ENCODE results near the gene NPY5R. TPM values are rescaled to one million over a fixed set of nuclear protein-coding genes. Genes with fewer than 3 reads are reported as not detected.

NPY5R gene
- polyA plus RNA-seq, 1 donor (not counting 4 experiments of a cell fraction or from before 2014, with no cell fraction given) = not detected

DNA sequence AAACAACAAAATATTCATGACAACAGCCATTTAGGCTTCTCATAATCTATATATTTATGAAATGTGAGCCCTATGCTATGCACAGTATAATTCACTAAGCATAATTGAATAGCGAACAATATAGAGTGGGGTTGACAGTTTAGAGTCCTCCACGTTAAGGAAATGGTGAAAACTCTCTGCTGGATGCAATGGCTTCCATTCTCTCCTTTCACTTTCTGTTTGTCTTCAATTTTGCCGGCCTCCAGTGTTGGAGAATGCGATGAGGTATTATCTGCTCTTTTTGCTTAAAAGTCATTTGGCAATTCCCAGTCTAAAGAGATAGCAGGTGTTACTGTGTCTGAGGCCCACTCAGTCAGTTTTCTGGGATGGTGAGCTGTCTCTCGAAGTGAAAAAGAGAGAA lies 52.1 kb downstream of the NPY5R start:
- H3K27ac ChIP-seq (ENCODE audit: control insufficient read depth, insufficient read depth, low read length) = no peak overlapping the region
- no peaks in the 10 kb centered on the region for H3K79me2 ChIP-seq (ENCODE audit: control insufficient read depth, insufficient read depth, low read length)
- no peaks in the 10 kb centered on the region for H4K20me1 ChIP-seq (ENCODE audit: control insufficient read depth, extremely low read depth, insufficient read depth, low read length)
- no peaks in the 10 kb centered on the region for H3K9me3 ChIP-seq (ENCODE audit: control insufficient read depth, low read depth, low read length)
- TF ChIP-seq, protein P1, sequence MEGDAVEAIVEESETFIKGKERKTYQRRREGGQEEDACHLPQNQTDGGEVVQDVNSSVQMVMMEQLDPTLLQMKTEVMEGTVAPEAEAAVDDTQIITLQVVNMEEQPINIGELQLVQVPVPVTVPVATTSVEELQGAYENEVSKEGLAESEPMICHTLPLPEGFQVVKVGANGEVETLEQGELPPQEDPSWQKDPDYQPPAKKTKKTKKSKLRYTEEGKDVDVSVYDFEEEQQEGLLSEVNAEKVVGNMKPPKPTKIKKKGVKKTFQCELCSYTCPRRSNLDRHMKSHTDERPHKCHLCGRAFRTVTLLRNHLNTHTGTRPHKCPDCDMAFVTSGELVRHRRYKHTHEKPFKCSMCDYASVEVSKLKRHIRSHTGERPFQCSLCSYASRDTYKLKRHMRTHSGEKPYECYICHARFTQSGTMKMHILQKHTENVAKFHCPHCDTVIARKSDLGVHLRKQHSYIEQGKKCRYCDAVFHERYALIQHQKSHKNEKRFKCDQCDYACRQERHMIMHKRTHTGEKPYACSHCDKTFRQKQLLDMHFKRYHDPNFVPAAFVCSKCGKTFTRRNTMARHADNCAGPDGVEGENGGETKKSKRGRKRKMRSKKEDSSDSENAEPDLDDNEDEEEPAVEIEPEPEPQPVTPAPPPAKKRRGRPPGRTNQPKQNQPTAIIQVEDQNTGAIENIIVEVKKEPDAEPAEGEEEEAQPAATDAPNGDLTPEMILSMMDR (optimal IDR thresholded peaks at IDR 0.05 in 1 of 3, IDR thresholded peaks at IDR 0.05 in 1 of 3, conservative IDR thresholded peaks at IDR 0.05 in 1 of 3; ENCODE audit: extremely low read depth in 1 of 3, insufficient read depth in 2 of 3, low read length in 3 of 3) = no peak
- no peak for TF ChIP-seq EZH2 (IDR thresholded peaks at IDR 0.05; ENCODE audit: low read length)
- FAIRE-seq = no peak
- no peaks in the 10 kb centered on the region for H3K9me1 ChIP-seq (ENCODE audit: control insufficient read depth, extremely low read depth, insufficient read depth, low read length)
- no peak for DNase-seq (ENCODE audit: low read depth, low spot score)
- H3K4me1 ChIP-seq (ENCODE audit: control insufficient read depth, extremely low read depth, insufficient read depth, low read length) = no peaks in the 10 kb centered on the region
- no peak overlapping the region for H3K9ac ChIP-seq (ENCODE audit: control insufficient read depth, extremely low read depth, insufficient read depth, low read length)
- no peak overlapping the region for H2AFZ ChIP-seq (ENCODE audit: control insufficient read depth, low read length)
- dilution Hi-C loops (cut with MboI; ENCODE audit: extremely low pct_ligation_motif_present, low sequenced_read_pairs) = no loop called here
- no peak overlapping the region for H3K4me2 ChIP-seq (ENCODE audit: control insufficient read depth, extremely low read depth, insufficient read depth, low read depth, low read length)
- H3K27me3 ChIP-seq (ENCODE audit: control insufficient read depth, extremely low read depth, insufficient read depth, low read length) = no peaks in the 10 kb centered on the region
- H3K4me3 ChIP-seq (ENCODE audit: control insufficient read depth in 2 of 3, extremely low read depth in 1 of 3, insufficient read depth in 2 of 3, low read depth in 1 of 3, low read length in 3 of 3) = no peak overlapping the region
- H3K36me3 ChIP-seq (ENCODE audit: control insufficient read depth in 2 of 2, extremely low read depth in 1 of 2, insufficient read depth in 2 of 2, low read length in 2 of 2) = no peaks in the 10 kb centered on the region

DNA sequence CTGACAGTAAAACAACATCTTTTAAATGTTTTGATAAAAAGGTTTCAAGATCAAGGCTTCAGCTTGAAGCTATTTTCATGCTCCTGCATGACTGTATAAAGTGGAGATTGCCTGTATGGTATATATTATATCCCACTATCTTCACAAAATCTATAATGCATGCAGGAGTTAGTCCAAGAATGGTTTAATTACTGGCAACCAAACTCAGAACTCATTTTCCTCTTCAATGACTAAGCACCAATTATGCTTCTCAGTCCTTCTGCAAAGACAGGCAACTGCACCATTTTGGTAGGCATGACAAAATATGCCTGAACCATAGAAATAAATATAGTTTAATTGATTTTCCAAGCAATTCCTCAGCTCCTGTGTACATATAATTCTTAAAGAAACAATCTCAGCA lies 54.5 kb downstream of the NPY5R start:
- no peak overlapping the region for H3K4me3 ChIP-seq (ENCODE audit: control insufficient read depth in 2 of 3, extremely low read depth in 1 of 3, insufficient read depth in 2 of 3, low read depth in 1 of 3, low read length in 3 of 3)
- no peaks in the 10 kb centered on the region for H3K79me2 ChIP-seq (ENCODE audit: control insufficient read depth, insufficient read depth, low read length)
- FAIRE-seq (no peak), DNase-seq (ENCODE audit: low read depth, low spot score) (no peak)
- dilution Hi-C loops (cut with MboI; ENCODE audit: extremely low pct_ligation_motif_present, low sequenced_read_pairs) = no loop called here
- no peaks in the 10 kb centered on the region for H3K4me1 ChIP-seq (ENCODE audit: control insufficient read depth, extremely low read depth, insufficient read depth, low read length)
- H3K9ac ChIP-seq (ENCODE audit: control insufficient read depth, extremely low read depth, insufficient read depth, low read length) = no peak overlapping the region
- H3K27ac ChIP-seq (ENCODE audit: control insufficient read depth, insufficient read depth, low read length) = no peak overlapping the region
- H4K20me1 ChIP-seq (ENCODE audit: control insufficient read depth, extremely low read depth, insufficient read depth, low read length) = no peaks in the 10 kb centered on the region
- TF ChIP-seq EZH2 (IDR thresholded peaks at IDR 0.05; ENCODE audit: low read length) = no peak
- no peaks in the 10 kb centered on the region for H3K36me3 ChIP-seq (ENCODE audit: control insufficient read depth in 2 of 2, extremely low read depth in 1 of 2, insufficient read depth in 2 of 2, low read length in 2 of 2)
- H2AFZ ChIP-seq (ENCODE audit: control insufficient read depth, low read length) = no peak overlapping the region
- no peaks in the 10 kb centered on the region for H3K27me3 ChIP-seq (ENCODE audit: control insufficient read depth, extremely low read depth, insufficient read depth, low read length)
- no peak overlapping the region for H3K4me2 ChIP-seq (ENCODE audit: control insufficient read depth, extremely low read depth, insufficient read depth, low read depth, low read length)
- H3K9me1 ChIP-seq (ENCODE audit: control insufficient read depth, extremely low read depth, insufficient read depth, low read length) = no peaks in the 10 kb centered on the region
- H3K9me3 ChIP-seq (ENCODE audit: control insufficient read depth, low read depth, low read length) = no peaks in the 10 kb centered on the region

DNA sequence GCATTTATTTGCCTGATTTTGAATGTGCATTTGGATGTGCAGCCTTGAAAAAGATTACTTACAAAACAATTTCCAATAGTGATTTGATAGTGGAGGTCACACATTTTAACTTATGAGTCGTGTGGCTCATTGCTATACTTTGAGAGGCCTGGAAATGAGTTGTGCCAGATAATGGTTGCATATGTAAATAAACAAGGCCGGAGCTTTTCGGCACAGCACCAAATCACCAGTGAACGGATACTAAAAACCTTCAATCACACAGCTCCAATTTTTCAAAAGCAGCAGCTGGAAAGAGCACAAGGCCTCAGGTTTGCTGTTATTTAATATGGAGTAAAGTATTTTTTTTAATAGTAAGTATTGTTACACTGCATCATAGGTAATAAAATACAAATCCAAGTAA lies 57.2 kb downstream of the NPY5R start:
- Histone ChIP-seq H3K36me3 (ENCODE audit: control insufficient read depth in 2 of 2, extremely low read depth in 1 of 2, insufficient read depth in 2 of 2, low read length in 2 of 2) (no peaks in the 10 kb centered on the region), H3K79me2 (ENCODE audit: control insufficient read depth, insufficient read depth, low read length) (no peaks in the 10 kb centered on the region), H3K4me2 (ENCODE audit: control insufficient read depth, extremely low read depth, insufficient read depth, low read depth, low read length) (no peak overlapping the region), H3K9me3 (ENCODE audit: control insufficient read depth, low read depth, low read length) (no peaks in the 10 kb centered on the region), H3K4me3 (ENCODE audit: control insufficient read depth in 2 of 3, extremely low read depth in 1 of 3, insufficient read depth in 2 of 3, low read depth in 1 of 3, low read length in 3 of 3) (no peak overlapping the region), H3K4me1 (ENCODE audit: control insufficient read depth, extremely low read depth, insufficient read depth, low read length) (no peaks in the 10 kb centered on the region), H3K9me1 (ENCODE audit: control insufficient read depth, extremely low read depth, insufficient read depth, low read length) (no peaks in the 10 kb centered on the region), H3K27me3 (ENCODE audit: control insufficient read depth, extremely low read depth, insufficient read depth, low read length) (no peaks in the 10 kb centered on the region), H3K9ac (ENCODE audit: control insufficient read depth, extremely low read depth, insufficient read depth, low read length) (no peak overlapping the region), H2AFZ (ENCODE audit: control insufficient read depth, low read length) (no peak overlapping the region), H4K20me1 (ENCODE audit: control insufficient read depth, extremely low read depth, insufficient read depth, low read length) (no peaks in the 10 kb centered on the region), H3K27ac (ENCODE audit: control insufficient read depth, insufficient read depth, low read length) (no peak overlapping the region)
- FAIRE-seq = no peak
- TF ChIP-seq, protein P1 (optimal IDR thresholded peaks at IDR 0.05 in 1 of 3, IDR thresholded peaks at IDR 0.05 in 1 of 3, conservative IDR thresholded peaks at IDR 0.05 in 1 of 3; ENCODE audit: extremely low read depth in 1 of 3, insufficient read depth in 2 of 3, low read length in 3 of 3) = no peak
- no peak for TF ChIP-seq EZH2 (IDR thresholded peaks at IDR 0.05; ENCODE audit: low read length)
- no peak for DNase-seq (ENCODE audit: low read depth, low spot score)
- dilution Hi-C loops (cut with MboI; ENCODE audit: extremely low pct_ligation_motif_present, low sequenced_read_pairs) = no loop called here
